ENCODE measurements around the gene SUN1.

The SUN1 gene

DNA sequence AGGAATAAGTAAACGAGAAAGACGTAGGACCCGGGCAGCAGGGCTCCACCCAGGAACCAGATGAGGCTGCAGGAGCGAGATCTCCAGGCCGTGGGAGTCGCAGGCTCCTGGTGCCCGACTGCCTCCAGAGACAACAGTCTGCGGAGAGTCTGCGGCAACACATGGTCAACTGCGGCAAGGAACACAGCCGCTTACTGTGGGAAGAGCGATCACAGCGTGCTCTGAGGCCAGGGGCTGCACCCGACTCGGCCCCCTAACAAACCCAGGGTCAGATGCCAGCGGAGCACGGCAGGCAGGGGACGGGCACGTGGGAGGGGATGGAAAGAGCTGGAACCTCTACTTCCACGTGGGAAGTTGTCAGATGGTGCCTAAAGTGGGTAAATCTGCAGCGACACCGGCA, 70.7 kb downstream of the SUN1 start:
- in situ Hi-C loops (cut with HindIII; ENCODE audit: low pct_ligation_motif_present, low sequenced_read_pairs), result no loop called here

DNA sequence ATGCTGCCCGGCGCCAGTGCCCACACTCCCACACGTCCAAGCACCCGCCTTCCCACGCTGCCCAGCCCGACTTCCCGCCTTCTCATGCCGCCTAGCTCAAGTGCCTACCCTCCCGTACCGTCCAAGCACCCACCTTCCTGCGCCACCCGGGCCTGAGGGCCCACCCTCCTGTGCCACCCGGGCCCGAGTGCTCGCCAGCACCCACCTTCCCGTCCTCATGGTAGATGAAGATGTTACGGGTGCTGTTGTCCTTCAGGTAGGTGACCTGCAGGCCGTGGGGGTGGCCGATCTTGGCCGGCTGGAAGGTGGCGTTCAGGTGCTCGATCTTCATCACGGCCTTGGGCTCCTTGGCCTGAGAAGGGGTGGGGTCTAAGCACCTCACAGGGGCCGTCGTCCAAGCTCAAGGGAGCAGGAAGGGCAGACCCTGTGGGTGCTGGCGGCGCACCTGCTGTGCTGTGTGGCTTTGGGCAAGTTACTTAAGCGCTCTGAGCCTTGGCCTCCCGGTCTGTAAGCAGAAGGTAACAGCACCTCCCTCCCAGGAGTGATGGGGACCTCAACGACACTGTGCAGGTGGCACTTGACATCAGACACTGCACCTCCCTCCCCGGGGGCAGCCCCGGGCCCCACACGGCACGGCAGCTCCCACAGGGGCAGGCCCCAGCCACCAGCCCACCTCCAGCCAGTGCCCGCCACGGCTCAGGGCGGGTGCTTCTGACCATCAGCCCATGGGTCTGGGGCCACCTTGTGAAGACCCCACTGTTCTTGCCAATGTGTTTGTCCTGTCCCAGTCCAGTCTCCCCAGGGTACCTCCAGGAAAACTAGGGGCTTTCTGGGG, 71.9 kb downstream of the SUN1 start:
- peaks cover 8% of the 10 kb centered on the region for H3K27me3 ChIP-seq (replicated peaks)
- no peak for DNase-seq
- no peak overlapping the region for H3K4me3 ChIP-seq (ENCODE audit: low read depth, low read length)
- TF ChIP-seq, protein P1, sequence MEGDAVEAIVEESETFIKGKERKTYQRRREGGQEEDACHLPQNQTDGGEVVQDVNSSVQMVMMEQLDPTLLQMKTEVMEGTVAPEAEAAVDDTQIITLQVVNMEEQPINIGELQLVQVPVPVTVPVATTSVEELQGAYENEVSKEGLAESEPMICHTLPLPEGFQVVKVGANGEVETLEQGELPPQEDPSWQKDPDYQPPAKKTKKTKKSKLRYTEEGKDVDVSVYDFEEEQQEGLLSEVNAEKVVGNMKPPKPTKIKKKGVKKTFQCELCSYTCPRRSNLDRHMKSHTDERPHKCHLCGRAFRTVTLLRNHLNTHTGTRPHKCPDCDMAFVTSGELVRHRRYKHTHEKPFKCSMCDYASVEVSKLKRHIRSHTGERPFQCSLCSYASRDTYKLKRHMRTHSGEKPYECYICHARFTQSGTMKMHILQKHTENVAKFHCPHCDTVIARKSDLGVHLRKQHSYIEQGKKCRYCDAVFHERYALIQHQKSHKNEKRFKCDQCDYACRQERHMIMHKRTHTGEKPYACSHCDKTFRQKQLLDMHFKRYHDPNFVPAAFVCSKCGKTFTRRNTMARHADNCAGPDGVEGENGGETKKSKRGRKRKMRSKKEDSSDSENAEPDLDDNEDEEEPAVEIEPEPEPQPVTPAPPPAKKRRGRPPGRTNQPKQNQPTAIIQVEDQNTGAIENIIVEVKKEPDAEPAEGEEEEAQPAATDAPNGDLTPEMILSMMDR (IDR thresholded peaks at IDR 0.05; ENCODE audit: low read depth, low read length, missing control alignments), result no peak
- no peaks in the 10 kb centered on the region for H3K36me3 ChIP-seq (replicated peaks)
- in situ Hi-C loops (cut with HindIII; ENCODE audit: low pct_ligation_motif_present, low sequenced_read_pairs), result no loop called here
- no peak overlapping the region for H3K27ac ChIP-seq

More for the DNA sequence above, 70.7 kb downstream of the SUN1 start:
- Histone ChIP-seq H3K36me3 (replicated peaks) (no peaks in the 10 kb centered on the region), H3K27ac (no peak overlapping the region), H3K27me3 (replicated peaks) (peaks cover 8% of the 10 kb centered on the region), H3K4me3 (ENCODE audit: low read depth, low read length) (no peak overlapping the region)
- DNase-seq, result no peak
- TF ChIP-seq, protein P1 (IDR thresholded peaks at IDR 0.05; ENCODE audit: low read depth, low read length, missing control alignments), result no peak

DNA sequence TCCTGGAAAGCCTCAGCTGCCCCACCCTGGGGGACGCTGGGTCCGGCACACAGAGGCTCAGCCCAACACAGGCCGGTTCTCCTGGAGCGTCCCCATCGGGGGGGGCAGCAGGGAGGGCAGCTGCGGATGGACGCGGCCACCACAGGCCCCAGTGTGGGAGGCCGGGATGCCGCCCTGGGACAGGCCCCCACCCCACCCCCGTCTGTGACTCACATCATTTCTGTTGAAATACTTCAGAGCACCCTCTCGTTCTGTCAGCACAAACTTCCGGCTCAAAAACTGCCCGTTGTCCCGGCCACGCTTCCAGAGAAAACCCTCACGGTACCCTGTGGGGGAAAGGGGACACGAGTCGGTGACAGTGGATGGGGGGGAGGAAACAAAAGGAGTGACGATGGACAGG, 72.6 kb downstream of the SUN1 start:
- H3K4me3 ChIP-seq (ENCODE audit: low read depth, low read length), result no peak overlapping the region

DNA sequence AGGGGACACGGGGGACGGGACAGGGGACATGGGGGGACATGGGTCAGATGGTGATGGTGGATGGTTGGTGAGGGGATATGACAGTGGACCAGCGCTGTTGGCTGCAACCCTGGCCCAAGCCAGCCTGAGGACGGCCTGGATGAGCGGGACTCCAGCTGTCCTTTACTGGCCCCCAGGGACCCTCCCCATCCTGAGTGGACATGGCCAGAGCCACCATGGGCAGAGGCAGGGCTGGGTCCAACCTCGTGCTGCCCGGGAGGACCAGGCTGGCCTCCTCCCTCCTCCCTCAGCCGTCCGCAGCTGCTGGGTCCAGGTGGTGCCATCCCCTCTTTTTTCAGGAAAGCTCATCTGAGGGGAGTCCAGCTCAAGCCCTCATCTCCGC, 74.5 kb downstream of the SUN1 start:
- H3K27ac ChIP-seq, result no peak overlapping the region
- TF ChIP-seq, protein P1 (IDR thresholded peaks at IDR 0.05; ENCODE audit: low read depth, low read length, missing control alignments), result no peak
- no peak overlapping the region for H3K4me3 ChIP-seq (ENCODE audit: low read depth, low read length)
- no peaks in the 10 kb centered on the region for H3K36me3 ChIP-seq (replicated peaks)
- in situ Hi-C loops (cut with HindIII; ENCODE audit: low pct_ligation_motif_present, low sequenced_read_pairs), result no loop called here
- DNase-seq, result no peak
- peaks cover 8% of the 10 kb centered on the region for H3K27me3 ChIP-seq (replicated peaks)

More for the DNA sequence above, 72.6 kb downstream of the SUN1 start:
- TF ChIP-seq, protein P1 (IDR thresholded peaks at IDR 0.05; ENCODE audit: low read depth, low read length, missing control alignments), result no peak
- no peaks in the 10 kb centered on the region for H3K36me3 ChIP-seq (replicated peaks)
- H3K27me3 ChIP-seq (replicated peaks), result peaks cover 8% of the 10 kb centered on the region
- DNase-seq, result no peak
- no peak overlapping the region for H3K27ac ChIP-seq
- in situ Hi-C loops (cut with HindIII; ENCODE audit: low pct_ligation_motif_present, low sequenced_read_pairs), result no loop called here

DNA sequence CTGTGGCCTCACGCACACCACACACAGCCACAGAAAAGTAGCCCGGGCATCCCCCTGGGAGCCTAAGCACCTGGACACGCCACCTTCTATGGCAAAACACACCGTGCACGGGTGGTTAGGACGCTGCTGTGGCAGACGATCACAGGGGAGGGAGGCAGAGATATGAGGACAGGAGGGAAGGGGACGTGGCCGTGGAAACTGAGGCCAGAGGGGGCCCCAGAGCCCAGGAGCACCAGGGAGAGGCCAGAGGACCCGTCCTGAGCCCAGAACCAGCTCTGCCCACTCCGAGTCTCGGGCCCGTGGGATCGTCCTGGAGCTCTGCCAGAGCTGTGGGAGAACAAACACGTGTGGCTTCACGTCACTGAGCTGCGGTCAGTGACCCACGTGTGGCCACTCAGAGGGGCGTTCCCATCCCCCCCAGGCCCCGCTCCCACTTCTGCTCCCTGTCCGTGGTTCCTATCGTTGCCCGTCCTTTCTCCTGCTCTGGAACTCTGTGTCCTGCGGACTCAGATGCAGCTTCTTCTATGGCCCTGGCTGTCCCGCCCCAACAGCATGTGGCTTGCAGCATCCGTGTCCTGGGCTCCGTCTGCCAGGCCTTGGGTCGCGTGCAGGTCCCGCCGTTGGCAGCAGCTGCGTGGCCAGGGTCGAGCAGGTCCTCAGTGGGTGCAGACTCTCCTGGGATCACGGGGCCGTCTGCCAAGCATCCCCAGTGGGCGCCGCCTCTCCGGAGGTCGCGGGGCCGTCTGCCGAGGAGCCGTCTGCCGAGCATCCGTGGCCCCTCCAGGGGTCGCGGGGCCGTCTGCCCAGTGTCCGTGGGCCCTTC, 75.1 kb downstream of the SUN1 start:
- no peak overlapping the region for H3K27ac ChIP-seq
- no peak for DNase-seq
- H3K36me3 ChIP-seq (replicated peaks), result no peaks in the 10 kb centered on the region
- no peak overlapping the region for H3K4me3 ChIP-seq (ENCODE audit: low read depth, low read length)
- TF ChIP-seq, protein P1 (IDR thresholded peaks at IDR 0.05; ENCODE audit: low read depth, low read length, missing control alignments), result no peak
- in situ Hi-C loops (cut with HindIII; ENCODE audit: low pct_ligation_motif_present, low sequenced_read_pairs), result no loop called here
- H3K27me3 ChIP-seq (replicated peaks), result peaks cover 8% of the 10 kb centered on the region
